Activated T-cell treated with anti-CD3 and anti-CD28 coated beads, Interleukin-2, amount 50 U/mL, for 1 hour (primary cell): ENCODE data around the gene CCDC69.
"Not testable (repeated sequence)": the region's sequence is repeated elsewhere in the genome, so short reads cannot be mapped to it uniquely, and the experiment has no call there.

Experiments used
- DNase-seq: peaks from one replicate; pipeline ENCODE4 v3.0.0-alpha.2; 2020

CCDC69 gene

GRCh38 chr5:151244206-151244605 lies 20.3 kb upstream of the CCDC69 start:
- DNase-seq = no peak

GRCh38 chr5:151243564-151243963 lies 19.7 kb upstream of the CCDC69 start:
- DNase-seq = no peak

- no peak for DNase-seq
Observed at GRCh38 chr5:151243127-151243526, 19.2 kb upstream of the CCDC69 start.

GRCh38 chr5:151240924-151241635 lies 17.2 kb upstream of the CCDC69 start:
- no peak for DNase-seq

- not testable (repeated sequence) for DNase-seq
Observed at GRCh38 chr5:151240268-151240835, 16.5 kb upstream of the CCDC69 start.

GRCh38 chr5:151239237-151239861 lies 15.5 kb upstream of the CCDC69 start:
- DNase-seq = peak; percentile 71

GRCh38 chr5:151238303-151238741 lies 14.4 kb upstream of the CCDC69 start:
- DNase-seq = peak; percentile 25

- no peak for DNase-seq
Observed at GRCh38 chr5:151237685-151238084, 13.8 kb upstream of the CCDC69 start.

GRCh38 chr5:151236888-151237287 lies 13.0 kb upstream of the CCDC69 start:
- no peak for DNase-seq

- DNase-seq = not testable (repeated sequence)
Observed at GRCh38 chr5:151235239-151235571, 11.3 kb upstream of the CCDC69 start.

- peak; percentile 39 for DNase-seq
Observed at GRCh38 chr5:151234476-151235238, 10.8 kb upstream of the CCDC69 start.

- no peak for DNase-seq
Observed at GRCh38 chr5:151233616-151234085, 9.8 kb upstream of the CCDC69 start.

GRCh38 chr5:151231359-151231758 lies 7.5 kb upstream of the CCDC69 start:
- DNase-seq = no peak

- no peak for DNase-seq
Observed at GRCh38 chr5:151230048-151230680, 6.3 kb upstream of the CCDC69 start.

- DNase-seq = no peak
Observed at GRCh38 chr5:151228986-151229385, 5.1 kb upstream of the CCDC69 start.

GRCh38 chr5:151227918-151228447 lies 4.1 kb upstream of the CCDC69 start:
- DNase-seq = no peak

GRCh38 chr5:151225475-151225874 lies 1.6 kb upstream of the CCDC69 start:
- DNase-seq = no peak

- no peak for DNase-seq
Observed at GRCh38 chr5:151225071-151225470, 1.2 kb upstream of the CCDC69 start.

GRCh38 chr5:151224372-151224771 lies 480 bp upstream of the CCDC69 start:
- no peak for DNase-seq

- DNase-seq = no peak
Observed at GRCh38 chr5:151222790-151223446, 974 bp downstream of the CCDC69 start.

- DNase-seq = peak; percentile 34
Observed at GRCh38 chr5:151222054-151222789, 1.7 kb downstream of the CCDC69 start.
